GM19468 (cell line): ENCODE results near the gene LENEP.

Experiments
- ATAC-seq: cut with Tn5 transposase; IDR thresholded peaks from one replicate; pipeline ENCODE4 v1.9.1; 2021; ENCODE audit warnings: mild to moderate bottlenecking, moderate library complexity, moderate number of reproducible peaks; ENCODE audit not compliant: unreplicated experiment; ENCODE audit errors: extremely low read depth

The LENEP gene

DNA sequence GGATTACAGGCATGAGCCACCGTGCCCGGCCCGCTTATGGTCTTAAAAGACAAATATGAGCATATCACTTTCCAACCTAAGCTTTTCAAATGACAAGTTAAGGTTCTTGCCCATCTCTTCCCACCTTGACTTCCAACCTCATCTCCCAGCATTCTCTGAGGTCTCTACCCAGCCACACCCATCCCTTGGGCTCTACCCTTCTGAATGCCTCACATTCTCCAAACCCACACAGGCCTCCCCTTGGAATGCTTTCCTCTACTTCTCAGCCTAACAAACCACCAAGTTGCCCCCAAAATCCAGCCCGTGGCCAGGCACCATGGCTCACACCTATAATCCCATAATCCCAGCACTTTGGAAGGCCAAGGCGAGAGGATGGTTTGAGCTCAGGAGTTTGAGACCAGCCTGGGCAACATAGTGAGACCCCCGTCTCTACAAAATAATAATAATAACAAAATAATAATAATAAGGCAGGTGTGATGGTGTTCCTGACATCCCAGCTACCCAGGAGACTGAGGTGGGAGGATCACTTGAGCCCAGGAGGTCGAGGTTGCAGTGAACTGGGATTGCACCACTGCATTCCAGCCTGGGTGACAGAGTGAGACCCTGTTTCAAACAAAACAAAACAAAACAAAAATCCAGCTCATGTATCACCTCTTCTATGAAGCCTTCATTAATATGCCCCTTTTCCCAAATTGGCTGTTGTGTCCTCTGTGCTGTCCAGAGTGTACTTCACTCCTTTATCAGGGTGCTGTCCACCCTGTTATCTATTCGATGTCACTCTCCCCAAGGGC is 28.9 kb downstream of the LENEP start:
- no peak for ATAC-seq

- no peak for ATAC-seq
These were observed 29.5 kb downstream of the LENEP start for GRCh38 chr1:155022927-155023236.

- no peak for ATAC-seq
These were observed 30.2 kb downstream of the LENEP start for GRCh38 chr1:155023627-155024026.

DNA sequence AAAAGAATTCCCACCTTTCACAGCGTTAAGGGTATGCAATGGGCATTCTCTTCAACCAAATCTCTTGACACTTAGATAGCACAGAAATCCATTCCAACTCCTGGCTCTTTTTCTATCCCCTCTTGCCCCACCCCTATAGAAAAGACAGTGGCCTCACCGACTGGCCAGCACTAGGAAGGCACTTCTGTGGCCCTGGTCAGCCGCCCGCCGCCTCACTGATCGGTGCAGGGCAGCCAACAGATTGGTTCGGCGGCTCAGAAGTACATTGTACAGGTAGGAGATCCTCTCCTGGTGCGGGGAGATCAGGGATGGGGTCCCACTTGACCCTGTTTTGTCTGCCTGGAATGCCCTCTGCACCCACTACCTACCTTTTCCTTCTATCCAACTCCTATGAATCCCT is 30.9 kb downstream of the LENEP start:
- ATAC-seq = no peak

DNA sequence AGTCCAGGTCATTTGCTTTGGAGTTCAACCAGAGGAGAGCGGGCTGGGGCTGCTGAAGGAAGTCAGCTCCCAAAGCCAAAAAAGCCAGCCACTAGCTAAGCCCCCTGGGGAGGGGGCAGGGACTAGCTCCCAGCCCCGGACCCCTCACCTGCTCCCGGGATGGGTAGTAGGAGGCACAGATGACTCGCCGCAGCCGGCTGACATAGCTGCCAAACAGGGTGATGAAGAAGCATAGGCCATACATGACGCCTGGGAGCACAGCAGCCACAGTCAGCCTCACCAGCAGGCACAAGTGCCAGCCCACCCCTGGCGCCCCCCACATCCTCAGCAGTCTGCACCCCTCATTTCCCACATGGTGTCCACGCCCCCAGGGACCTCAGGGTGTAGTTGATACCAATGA is 32.8 kb downstream of the LENEP start:
- ATAC-seq = no peak

DNA sequence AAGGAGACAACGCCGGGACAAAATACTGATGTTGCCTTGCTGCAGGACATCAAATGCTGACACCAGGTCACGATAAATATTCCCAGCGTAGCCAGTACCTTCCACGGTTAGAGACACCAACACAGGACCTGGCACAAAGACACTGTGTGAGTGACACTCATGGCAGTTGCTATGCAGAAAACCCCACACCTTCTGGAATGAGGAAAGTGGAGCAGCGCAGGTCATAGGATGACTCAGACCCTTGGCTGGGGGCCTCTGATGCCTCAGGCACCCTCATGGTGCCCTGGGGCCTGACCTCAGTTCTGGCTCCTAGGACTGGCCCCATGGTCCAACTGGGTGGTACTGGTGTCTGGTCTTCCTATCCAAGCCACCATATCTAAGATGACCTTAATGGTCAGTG is 33.2 kb downstream of the LENEP start:
- no peak for ATAC-seq

- ATAC-seq = no peak
These were observed 36.3 kb downstream of the LENEP start for GRCh38 chr1:155029513-155030242.

GRCh38 chr1:155030243-155030795 is 36.9 kb downstream of the LENEP start:
- ATAC-seq = no peak

- ATAC-seq = no peak
These were observed 37.5 kb downstream of the LENEP start for GRCh38 chr1:155030899-155031298.

DNA sequence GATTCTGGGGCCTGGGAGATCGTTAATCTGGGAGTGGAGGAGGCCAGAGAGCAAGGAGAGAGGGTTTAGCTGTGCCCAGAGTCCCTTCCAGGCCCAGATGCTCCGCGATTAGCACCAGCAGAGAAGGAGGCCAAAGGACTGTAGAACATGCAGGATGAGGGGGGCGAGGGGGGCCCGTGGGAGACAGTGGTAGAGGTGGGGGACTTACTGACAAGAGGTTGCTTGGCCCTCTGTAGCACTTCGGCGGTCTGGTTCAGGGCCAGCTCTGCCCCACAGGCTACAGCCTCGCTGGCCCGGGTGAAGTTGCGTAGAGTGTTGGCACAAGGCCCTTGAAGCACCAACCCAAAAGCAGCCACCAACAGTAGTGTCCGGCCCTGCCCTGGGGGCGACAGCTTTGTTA is 39.5 kb downstream of the LENEP start:
- no peak for ATAC-seq

DNA sequence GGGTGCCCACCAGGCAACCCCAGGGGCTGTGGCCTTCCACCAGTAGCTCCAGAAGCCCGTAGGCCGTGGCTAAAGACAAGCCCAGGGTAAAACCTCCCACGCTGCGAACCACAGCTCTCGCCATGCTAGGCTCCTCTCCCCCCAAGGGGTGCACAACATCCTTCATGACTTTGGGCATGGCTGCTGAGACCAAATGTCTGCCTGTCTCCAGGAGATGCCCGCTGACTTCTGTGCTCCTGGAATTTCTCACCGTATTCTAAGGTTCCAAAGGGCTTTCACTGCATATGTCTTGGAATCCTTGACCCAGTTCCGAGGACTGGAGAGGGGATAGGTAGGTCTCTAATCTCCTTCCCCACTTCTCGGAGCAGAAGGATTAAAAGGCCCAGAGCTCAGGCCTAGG is 40.1 kb downstream of the LENEP start, which contains the start of the genes DCST1 and DCST2:
TSS of gene DCST1 (plus strand) at position 301 of the 400 bp plus-strand sequence. CDS start 213 bp downstream, outside the sequence.
TSS of gene DCST2 (minus strand) at position 258 of the 400 bp plus-strand sequence. CDS start at position 178, 80 bp downstream.
- ATAC-seq = no peak

- no peak for ATAC-seq
These were observed 41.2 kb downstream of the LENEP start for GRCh38 chr1:155034318-155035208.

GRCh38 chr1:155035936-155036335 is 42.5 kb downstream of the LENEP start:
- ATAC-seq = no peak

DNA sequence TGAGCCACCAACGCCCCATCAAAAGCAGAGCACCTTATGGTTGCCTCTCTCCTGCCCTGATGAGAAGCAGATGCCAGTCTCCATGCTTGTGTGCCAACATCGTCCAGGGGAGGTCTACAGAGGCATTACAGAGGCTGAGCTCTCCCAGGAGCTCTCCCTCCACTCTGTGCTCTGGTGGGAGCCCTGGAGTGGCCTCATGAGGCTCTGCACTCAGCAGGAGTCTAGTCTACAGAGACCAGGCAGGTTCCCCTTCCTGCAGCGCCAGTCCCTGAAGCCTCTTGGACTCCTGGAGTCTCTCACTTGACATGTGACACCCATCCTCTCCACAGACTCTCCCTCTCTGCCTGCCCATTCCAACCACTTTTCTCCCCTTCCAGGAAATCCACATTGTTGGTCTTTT is 43.7 kb downstream of the LENEP start:
- no peak for ATAC-seq

DNA sequence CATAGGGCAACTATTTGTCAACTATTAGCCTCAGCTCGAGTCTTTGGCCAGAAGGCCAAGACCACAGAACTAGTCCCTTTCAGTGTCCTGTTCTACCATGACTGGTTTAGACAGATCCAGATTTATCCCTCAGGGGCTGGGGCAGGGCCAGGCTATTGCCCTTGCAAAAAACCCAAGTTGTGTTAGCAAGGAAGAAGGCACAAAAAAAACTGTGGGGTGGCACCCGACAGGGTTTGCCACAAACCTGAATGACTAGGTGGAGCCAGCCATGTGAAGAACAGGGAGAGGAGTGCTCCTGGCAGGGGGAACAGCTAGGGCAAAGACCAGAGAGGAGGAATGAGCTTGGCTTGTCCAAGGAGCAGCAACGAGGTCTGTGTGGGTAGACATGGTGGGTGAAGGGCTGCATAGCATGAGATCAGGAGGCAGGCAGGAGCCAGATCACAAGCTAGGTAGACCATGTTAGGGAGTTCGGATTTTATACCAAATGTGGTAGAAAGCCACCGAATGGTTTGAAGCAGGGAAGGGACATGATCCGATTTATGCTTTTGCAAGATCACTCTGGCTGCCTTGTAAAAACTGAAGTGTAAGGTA is 44.6 kb downstream of the LENEP start:
- ATAC-seq = no peak

- ATAC-seq = no peak
These were observed 45.4 kb downstream of the LENEP start for GRCh38 chr1:155038602-155039307.

DNA sequence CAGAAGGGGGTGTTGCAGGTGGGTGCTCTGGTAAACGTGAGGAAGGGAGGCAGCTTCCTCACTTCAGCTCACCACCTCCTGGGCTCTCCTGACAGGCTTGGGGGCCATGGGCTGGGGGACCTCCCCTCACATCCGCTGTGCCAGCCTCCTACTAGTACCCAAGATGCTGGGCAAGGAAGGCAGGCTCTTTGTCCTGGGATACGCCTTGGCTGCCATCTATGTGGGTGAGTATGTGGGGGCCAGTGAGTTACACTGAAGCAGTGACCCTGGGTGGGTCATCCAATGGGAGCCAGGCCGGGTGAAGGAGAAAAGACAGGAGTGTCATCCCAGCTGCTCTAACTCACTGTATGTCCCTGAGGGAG is 45.9 kb downstream of the LENEP start:
- ATAC-seq = no peak

GRCh38 chr1:155040358-155041093 is 47.1 kb downstream of the LENEP start:
- ATAC-seq = no peak

DNA sequence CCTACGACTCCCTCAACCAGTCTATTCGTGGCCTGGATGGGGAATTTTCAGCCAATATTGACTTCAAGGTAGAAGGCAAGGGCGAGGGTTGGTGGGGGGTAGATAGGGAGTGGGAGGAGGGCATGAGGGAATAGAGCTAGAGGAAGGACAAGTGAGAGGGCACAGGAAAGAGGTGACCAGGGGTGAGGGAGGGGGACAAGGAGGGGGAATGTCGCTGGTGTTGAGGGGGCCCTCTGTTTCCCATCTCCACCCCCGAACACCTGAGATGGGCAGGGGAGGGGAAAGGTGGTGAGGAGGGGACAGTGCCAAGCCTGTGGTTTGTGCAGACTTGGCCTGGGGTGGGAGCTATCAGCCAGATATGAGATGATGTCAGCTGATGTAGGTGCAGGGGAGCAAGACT is 49.4 kb downstream of the LENEP start:
- no peak for ATAC-seq
